ENCODE results near the gene TBL2. TPM values are rescaled to one million over a fixed set of nuclear protein-coding genes. Genes with fewer than 3 reads are reported as not detected.

TBL2 gene
- total RNA-seq (2022; extraction: Qiagen RNA extraction): 50.9 to 57.8 TPM (median 53.4 TPM) in 5 replicates

GRCh38 chr7:73578342-73579128 is at the start of gene TBL2:
TBL2 (minus strand) TSS chr7:73578579; CDS start chr7:73578549, 30 bp downstream.

GRCh38 chr7:73623798-73624668 is 45.7 kb upstream of the TBL2 start, which contains the start of gene MLXIPL:
MLXIPL (minus strand) TSS chr7:73624522; CDS start chr7:73624492, 30 bp downstream.

GRCh38 chr7:73557397-73558257 is 20.8 kb downstream of the TBL2 start, which contains the start of gene BCL7B:
BCL7B (minus strand) TSS chr7:73557690; CDS start chr7:73557578, 112 bp downstream.

GRCh38 chr7:73522105-73522872 is 56.1 kb downstream of the TBL2 start, which contains the start of gene BAZ1B:
BAZ1B (minus strand) TSS chr7:73522293; CDS start chr7:73521933, 360 bp downstream.

Other genes starting within 250 kb of the TBL2 start
- gene FZD9, start 144.8 kb downstream of the TBL2 start, total RNA-seq (2022; extraction: Qiagen RNA extraction): 1.0 to 2.2 TPM (median 1.8 TPM) in 5 replicates
- 50.4 to 65.4 TPM (median 57.5 TPM) in 5 replicates for gene BAZ1B, start 56.3 kb downstream of the TBL2 start, total RNA-seq (2022; extraction: Qiagen RNA extraction)
- gene BCL7B, start 20.9 kb downstream of the TBL2 start, total RNA-seq (2022; extraction: Qiagen RNA extraction): 60.4 to 77.9 TPM (median 68.9 TPM) in 5 replicates
- 0.45 to 2.1 TPM (median 1.1 TPM) in 5 replicates for gene MLXIPL, start 45.9 kb upstream of the TBL2 start, total RNA-seq (2022; extraction: Qiagen RNA extraction)
- gene VPS37D, start 89.3 kb upstream of the TBL2 start, total RNA-seq (2022; extraction: Qiagen RNA extraction): 2.4 to 6.4 TPM (median 4.7 TPM) in 5 replicates
- gene DNAJC30, start 104.9 kb upstream of the TBL2 start, total RNA-seq (2022; extraction: Qiagen RNA extraction): 7.5 to 10.5 TPM (median 10.2 TPM) in 5 replicates
- gene BUD23, start 105.0 kb upstream of the TBL2 start, total RNA-seq (2022; extraction: Qiagen RNA extraction): 126 to 159 TPM (median 134 TPM) in 5 replicates
- gene STX1A, start 141.1 kb upstream of the TBL2 start, total RNA-seq (2022; extraction: Qiagen RNA extraction): 69.7 to 85.9 TPM (median 79.3 TPM) in 5 replicates
- gene ABHD11, start 160.2 kb upstream of the TBL2 start, total RNA-seq (2022; extraction: Qiagen RNA extraction): 20.2 to 26.6 TPM (median 25.6 TPM) in 5 replicates
- 1.2 to 3.8 TPM (median 3.4 TPM) in 5 replicates for gene CLDN3, start 191.7 kb upstream of the TBL2 start, total RNA-seq (2022; extraction: Qiagen RNA extraction)